SK-N-SH (cell line): ENCODE data around the gene ENOX1. TPM values are rescaled to one million over a fixed set of nuclear protein-coding genes. Genes with fewer than 3 reads are reported as not detected.

Experiments used
- CTCF ChIA-PET: fragments of 300-600, 350-600 bp; formaldehyde crosslinking; extraction: SDS; loops from one replicate; lab custom pipeline; 2021; lab: Yijun Ruan, JAX
- POLR2A ChIA-PET: fragments of 350-600 bp; sonication (Branson Sonifier 250); formaldehyde crosslinking; extraction: SDS; loops from one replicate; lab custom pipeline; 2020; ENCODE audit warnings: antibody characterized with exemption, inconsistent platforms; lab: Yijun Ruan, JAX
- DNase-seq: peaks from one replicate; pipeline ENCODE4 v3.0.0; 2012
- H2AFZ ChIP-seq: fragments of 200-600 bp; sonication (generic); 2 replicates; pipeline ENCODE4 v1.8.1; 2016; ENCODE audit warnings: antibody characterized with exemption, mild to moderate bottlenecking, low read depth
- H3F3A ChIP-seq: fragments of 200-600 bp; sonication (generic); replicated peaks from 2 replicates; pipeline ENCODE3; 2016; ENCODE audit warnings: antibody characterized with exemption, mild to moderate bottlenecking; ENCODE audit not compliant: insufficient read depth
- H3K27ac ChIP-seq, 2 experiments: fragments of 200-500 bp in 1 of 2; fragments of 200-600 bp in 1 of 2; sonication (Bioruptor generic) in 1 of 2; sonication (generic), shearing (Covaris generic) in 1 of 2; 2 replicates each; pipeline versions ENCODE4 v1.5.1 to v1.6.1; 2014 to 2016; ENCODE audit warnings: low read depth in 2 of 2, inconsistent platforms in 1 of 2, low read length in 1 of 2, mild to moderate bottlenecking in 1 of 2, mixed read lengths in 1 of 2
- H3K27me3 ChIP-seq: fragments of 200-600 bp; sonication (generic), shearing (Covaris generic); 2 replicates; pipeline ENCODE4 v1.6.1; 2016; ENCODE audit warnings: mixed run types; ENCODE audit not compliant: insufficient read depth
- H3K36me3 ChIP-seq, 2 experiments: fragments of 200-500 bp in 1 of 2; fragments of 200-600 bp in 1 of 2; sonication (Bioruptor generic) in 1 of 2; sonication (generic) in 1 of 2; replicated peaks in 1 of 2; 2 replicates each; pipeline versions ENCODE3 to v1.5.1; 2014 to 2016; ENCODE audit warnings: low read length in 1 of 2, mild to moderate bottlenecking in 1 of 2; ENCODE audit not compliant: insufficient read depth in 2 of 2, control insufficient read depth in 1 of 2
- H3K4me1 ChIP-seq, 2 experiments: fragments of 200-500 bp in 1 of 2; fragments of 200-600 bp in 1 of 2; sonication (Bioruptor generic) in 1 of 2; sonication (generic), shearing (Covaris generic) in 1 of 2; 2 replicates each; pipeline versions ENCODE4 v1.5.1 to v1.6.1; 2014 to 2016; ENCODE audit warnings: low read depth in 1 of 2, low read length in 1 of 2, mixed run types in 1 of 2; ENCODE audit not compliant: insufficient read depth in 2 of 2, control insufficient read depth in 1 of 2
- H3K4me2 ChIP-seq: fragments of 200-600 bp; sonication (generic), shearing (Covaris generic); 2 replicates; pipeline ENCODE4 v1.6.1; 2017; ENCODE audit warnings: mixed run types
- H3K4me3 ChIP-seq, 2 experiments: fragments of 200-500 bp in 1 of 2; fragments of 200-600 bp in 1 of 2; sonication (Bioruptor generic) in 1 of 2; sonication (generic), shearing (Covaris generic) in 1 of 2; 2 replicates each; pipeline versions ENCODE4 v1.5.1 to v1.8.1; 2014 to 2016; ENCODE audit warnings: low read depth in 2 of 2, inconsistent platforms in 1 of 2, low read length in 1 of 2, mild to moderate bottlenecking in 1 of 2, mixed read lengths in 1 of 2, moderate library complexity in 1 of 2
- H3K79me2 ChIP-seq: fragments of 200-600 bp; sonication (generic); 2 replicates; pipeline ENCODE4 v1.8.1; 2017; ENCODE audit warnings: mild to moderate bottlenecking; ENCODE audit not compliant: insufficient read depth
- H3K9ac ChIP-seq: fragments of 200-600 bp; sonication (generic); 2 replicates; pipeline ENCODE4 v1.6.1; 2017; ENCODE audit warnings: mixed run types
- H3K9me2 ChIP-seq: fragments of 200-600 bp; sonication (generic); 2 replicates; pipeline ENCODE4 v1.6.1; 2017; ENCODE audit warnings: mixed run types
- H3K9me3 ChIP-seq: fragments of 200-600 bp; sonication (generic); 2 replicates; pipeline ENCODE4 v1.6.1; 2017; ENCODE audit warnings: mixed run types, mild to moderate bottlenecking, moderate library complexity
- H4K20me1 ChIP-seq: fragments of 200-600 bp; sonication (generic); 2 replicates; pipeline ENCODE4 v1.6.1; 2017; ENCODE audit warnings: mild to moderate bottlenecking, mixed run types; ENCODE audit not compliant: insufficient read depth
- CHD2 ChIP-seq: fragments of 150-350 bp; IDR thresholded peaks from 2 replicates; pipeline ENCODE4 v1.6.1; 2018; ENCODE audit warnings: low read length; ENCODE audit not compliant: partially characterized antibody
- CTCF ChIP-seq: fragments of 200-600 bp; sonication (generic); IDR thresholded peaks from 2 replicates; pipeline ENCODE4 v1.6.1; 2017; ENCODE audit warnings: antibody characterized with exemption, mild to moderate bottlenecking, moderate library complexity
- ELF1 ChIP-seq: IDR thresholded peaks from 2 replicates; pipeline ENCODE4 v1.4.0; 2012
- FOXM1 ChIP-seq: IDR thresholded peaks from 2 replicates; pipeline ENCODE4 v1.4.0; 2012; ENCODE audit warnings: low read depth, mild to moderate bottlenecking
- NFIC ChIP-seq: IDR thresholded peaks from 2 replicates; pipeline ENCODE4 v1.4.0; 2012; ENCODE audit warnings: borderline replicate concordance
- RAD21 ChIP-seq: IDR thresholded peaks from 2 replicates; pipeline ENCODE4 v1.6.1; 2012; ENCODE audit warnings: mild to moderate bottlenecking, low read length
- REST ChIP-seq: IDR thresholded peaks from 2 replicates; pipeline ENCODE4 v1.6.1; 2012; ENCODE audit warnings: mild to moderate bottlenecking, low read depth, low read length, moderate library complexity
- TAF1 ChIP-seq: IDR thresholded peaks from 2 replicates; pipeline ENCODE4 v1.6.1; 2012; ENCODE audit warnings: low read depth, mild to moderate bottlenecking, low read length, moderate library complexity, borderline replicate concordance
- TCF12 ChIP-seq: IDR thresholded peaks from 2 replicates; pipeline ENCODE4 v1.4.0; 2012
- USF1 ChIP-seq: IDR thresholded peaks from 2 replicates; pipeline ENCODE4 v1.4.0; 2012; ENCODE audit warnings: low read depth, borderline replicate concordance
- WGBS: methylation state at CpG from one replicate; pipeline ENCODE4 v1.1.6; 2017; ENCODE audit warnings: low lambda C conversion rate; 5-methylcytosine and 5-hydroxymethylcytosine counted together
- polyA plus RNA-seq, 3 experiments: library from polyadenylated mRNA; depleted of rRNA; stranded (reverse); fragments of >200 nt; gene quantifications; 2 replicates each; pipeline ENCODE4 v1.2.3, GENCODE V29; 2012
- TF ChIP-seq, protein P1 (sequence below): fragments of 150-350 bp; IDR thresholded peaks from 2 replicates; pipeline ENCODE4 v1.6.1; 2017; ENCODE audit warnings: antibody characterized with exemption, low read length, low read depth, borderline replicate concordance
- TF ChIP-seq, protein P2 (sequence below): fragments of 150-350 bp; IDR thresholded peaks from 2 replicates; pipeline ENCODE4 v1.6.1; 2016; ENCODE audit warnings: mild to moderate bottlenecking, low read depth, low read length

Gene ENOX1
- polyA plus RNA-seq, 1 of the 3 experiments (the other 2 are of a cell fraction): 5.8 TPM

GRCh38 chr13:43650882-43651281, 135.9 kb downstream of the ENOX1 start:
- Histone ChIP-seq H3K4me3 (no peak overlapping the region), H3K79me2 (no peaks in the 10 kb centered on the region), H3K4me2 (no peak overlapping the region), H3K9me2 (no peaks in the 10 kb centered on the region), H3F3A (no peaks in the 10 kb centered on the region), H3K9me3 (no peaks in the 10 kb centered on the region), H3K9ac (no peak overlapping the region), H3K27me3 (no peaks in the 10 kb centered on the region), H3K36me3 (no peaks in the 10 kb centered on the region), H3K4me1 (peaks cover 0 to 6% of the 10 kb centered on the region in 2 experiments; a peak in 1 of 4 replicates), H4K20me1 (no peaks in the 10 kb centered on the region), H2AFZ (no peak overlapping the region), H3K27ac (no peak overlapping the region)
- TF ChIP-seq ELF1 (no peak), CHD2 (no peak), REST (no peak)
- TF ChIP-seq, protein P1, sequence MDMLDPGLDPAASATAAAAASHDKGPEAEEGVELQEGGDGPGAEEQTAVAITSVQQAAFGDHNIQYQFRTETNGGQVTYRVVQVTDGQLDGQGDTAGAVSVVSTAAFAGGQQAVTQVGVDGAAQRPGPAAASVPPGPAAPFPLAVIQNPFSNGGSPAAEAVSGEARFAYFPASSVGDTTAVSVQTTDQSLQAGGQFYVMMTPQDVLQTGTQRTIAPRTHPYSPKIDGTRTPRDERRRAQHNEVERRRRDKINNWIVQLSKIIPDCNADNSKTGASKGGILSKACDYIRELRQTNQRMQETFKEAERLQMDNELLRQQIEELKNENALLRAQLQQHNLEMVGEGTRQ: no peak
- CTCF ChIA-PET: no interaction called here
- DNase-seq: no peak
- POLR2A ChIA-PET: no interaction called here
- 80% methylated on average over 4 of the region's 4 CpGs for WGBS

- ChIA-PET CTCF (no interaction called here), POLR2A (no interaction called here)
- 92% methylated on average over 5 of the region's 5 CpGs for WGBS
- DNase-seq: peak; percentile 9
- Histone ChIP-seq H3K79me2 (no peaks in the 10 kb centered on the region), H3K4me2 (no peak overlapping the region), H4K20me1 (no peaks in the 10 kb centered on the region), H3K4me3 (no peak overlapping the region), H3K27ac (no peak overlapping the region), H3K9me3 (no peaks in the 10 kb centered on the region), H3F3A (no peaks in the 10 kb centered on the region), H3K36me3 (no peaks in the 10 kb centered on the region), H3K9me2 (no peaks in the 10 kb centered on the region), H3K9ac (no peak overlapping the region), H3K27me3 (no peaks in the 10 kb centered on the region), H3K4me1 (peaks cover 0 to 6% of the 10 kb centered on the region in 2 experiments; a peak in 1 of 4 replicates), H2AFZ (no peak overlapping the region)
- TF ChIP-seq TAF1: no peak
- no peak for TF ChIP-seq NFIC
- TF ChIP-seq, protein P1: no peak
- no peak for TF ChIP-seq USF1
- no peak for TF ChIP-seq CTCF
- TF ChIP-seq, protein P2, sequence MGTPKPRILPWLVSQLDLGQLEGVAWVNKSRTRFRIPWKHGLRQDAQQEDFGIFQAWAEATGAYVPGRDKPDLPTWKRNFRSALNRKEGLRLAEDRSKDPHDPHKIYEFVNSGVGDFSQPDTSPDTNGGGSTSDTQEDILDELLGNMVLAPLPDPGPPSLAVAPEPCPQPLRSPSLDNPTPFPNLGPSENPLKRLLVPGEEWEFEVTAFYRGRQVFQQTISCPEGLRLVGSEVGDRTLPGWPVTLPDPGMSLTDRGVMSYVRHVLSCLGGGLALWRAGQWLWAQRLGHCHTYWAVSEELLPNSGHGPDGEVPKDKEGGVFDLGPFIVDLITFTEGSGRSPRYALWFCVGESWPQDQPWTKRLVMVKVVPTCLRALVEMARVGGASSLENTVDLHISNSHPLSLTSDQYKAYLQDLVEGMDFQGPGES: no peak
- TF ChIP-seq CHD2: no peak
- TF ChIP-seq TCF12: no peak
- no peak for TF ChIP-seq REST
- TF ChIP-seq RAD21: no peak
- TF ChIP-seq FOXM1: no peak
These were observed 138.0 kb downstream of the ENOX1 start for GRCh38 chr13:43648733-43649132.
